NB4 (cell line): ENCODE data around the gene OR2T5.
"Not testable (repeated sequence)": the region's sequence is repeated elsewhere in the genome, so short reads cannot be mapped to it uniquely, and the experiment has no call there.

Source experiments
- CTCF ChIP-seq: IDR thresholded peaks from one replicate; pipeline ENCODE4 v1.5.1; 2012; ENCODE audit warnings: low read depth, low read length
- MAX ChIP-seq: IDR thresholded peaks from 2 replicates; pipeline ENCODE4 v1.6.1; 2011; ENCODE audit warnings: low read depth, low read length

GRCh38 chr1:248473051-248473450, 15.3 kb upstream of the OR2T5 start, which contains the start of gene OR2T3:
- TF ChIP-seq CTCF, MAX: not testable (repeated sequence)
